Neural cell (in vitro differentiated cells): Measurements from ENCODE around the gene RFX3. TPM values are rescaled to one million over a fixed set of nuclear protein-coding genes. Genes with fewer than 3 reads are reported as not detected.

Source experiments
- H2AFZ ChIP-seq: fragments of 200-600, 300-800 bp; sonication (generic), shearing (Covaris generic); 2 replicates; pipeline ENCODE4 v1.6.0; 2014; ENCODE audit warnings: low read depth, mild to moderate bottlenecking, antibody characterized with exemption, low read length, moderate library complexity
- H3F3A ChIP-seq: fragments of 200-600 bp; shearing (Covaris generic); 2 replicates; pipeline ENCODE4 v1.6.1; 2016; ENCODE audit warnings: mild to moderate bottlenecking, moderate library complexity, mixed read lengths, antibody characterized with exemption, low read length; ENCODE audit not compliant: insufficient read depth, poor library complexity, severe bottlenecking
- H3K27ac ChIP-seq: fragments of 200-600, 300-800 bp; sonication (generic), shearing (Covaris generic); 2 replicates; pipeline ENCODE4 v1.5.1; 2014; ENCODE audit warnings: mild to moderate bottlenecking, low read length, moderate library complexity
- H3K27me3 ChIP-seq: fragments of 300-800, 200-600 bp; sonication (generic), shearing (Covaris generic); 2 replicates; pipeline ENCODE4 v1.6.0; 2014; ENCODE audit warnings: mild to moderate bottlenecking, low read depth, low read length, moderate library complexity; ENCODE audit not compliant: insufficient read depth
- H3K36me3 ChIP-seq: fragments of 300-800, 200-600 bp; sonication (generic), shearing (Covaris generic); 2 replicates; pipeline ENCODE4 v1.5.1; 2014; ENCODE audit warnings: mild to moderate bottlenecking, antibody characterized with exemption, low read length, moderate library complexity; ENCODE audit not compliant: insufficient read depth
- H3K4me2 ChIP-seq: fragments of 300-800, 200-600 bp; sonication (generic), shearing (Covaris generic); 2 replicates; pipeline ENCODE4 v1.6.0; 2014; ENCODE audit warnings: mild to moderate bottlenecking, low read length
- H3K4me3 ChIP-seq: fragments of 300-800, 200-600 bp; sonication (generic), shearing (Covaris generic); 2 replicates; pipeline ENCODE4 v1.5.1; 2014; ENCODE audit warnings: mild to moderate bottlenecking, low read length, moderate library complexity
- H3K79me2 ChIP-seq: fragments of 200-600 bp; shearing (Covaris generic); replicated peaks from 2 replicates; pipeline ENCODE4 v1.6.0; 2014; ENCODE audit warnings: mild to moderate bottlenecking, low read length, moderate library complexity; ENCODE audit not compliant: insufficient read depth
- H3K9ac ChIP-seq: fragments of 300-800, 200-600 bp; sonication (generic), shearing (Covaris generic); 2 replicates; pipeline ENCODE4 v1.6.1; 2016; ENCODE audit warnings: mild to moderate bottlenecking, low read length, mixed read lengths
- H3K9me2 ChIP-seq: fragments of 200-600 bp; shearing (Covaris generic); 2 replicates; pipeline ENCODE4 v1.6.1; 2016; ENCODE audit warnings: mild to moderate bottlenecking, low read length, mixed read lengths; ENCODE audit not compliant: insufficient read depth
- H3K9me3 ChIP-seq: fragments of 200-600, 300-800 bp; sonication (generic), shearing (Covaris generic); 2 replicates; pipeline ENCODE4 v1.6.1; 2016; ENCODE audit warnings: mild to moderate bottlenecking, mixed run types, low read length, moderate library complexity, mixed read lengths
- H4K20me1 ChIP-seq: fragments of 200-600 bp; shearing (Covaris generic); 2 replicates; pipeline ENCODE4 v1.6.1; 2016; ENCODE audit warnings: mild to moderate bottlenecking, mixed run types; ENCODE audit not compliant: insufficient read depth
- EP300 ChIP-seq: fragments of 450-650 bp; conservative IDR thresholded peaks from 2 replicates; pipeline ENCODE4 v1.6.1; 2014; ENCODE audit warnings: antibody characterized with exemption, mild to moderate bottlenecking, moderate library complexity; ENCODE audit not compliant: poor library complexity, severe bottlenecking
- EZH2 ChIP-seq: fragments of 200-600, 300-800 bp; shearing (Covaris generic), sonication (generic); IDR thresholded peaks from 2 replicates; pipeline ENCODE4 v1.6.1; 2014; ENCODE audit warnings: antibody characterized with exemption, low read length, borderline replicate concordance, mild to moderate bottlenecking; ENCODE audit not compliant: insufficient read depth, poor library complexity, severe bottlenecking
- MXI1 ChIP-seq: fragments of 450-650 bp; conservative IDR thresholded peaks from 2 replicates; pipeline ENCODE4 v1.6.1; 2014; ENCODE audit warnings: antibody characterized with exemption, mild to moderate bottlenecking; ENCODE audit not compliant: poor library complexity, severe bottlenecking
- POLR2AphosphoS5 ChIP-seq: IDR thresholded peaks from 2 replicates; pipeline ENCODE4 v1.6.1; 2012
- RAD21 ChIP-seq: fragments of 450-650 bp; conservative IDR thresholded peaks from 2 replicates; pipeline ENCODE4 v1.6.1; 2014; ENCODE audit warnings: antibody characterized with exemption, mild to moderate bottlenecking, moderate library complexity
- SMC3 ChIP-seq: fragments of 450-650 bp; conservative IDR thresholded peaks from 2 replicates; pipeline ENCODE4 v1.6.1; 2014; ENCODE audit warnings: antibody characterized with exemption, mild to moderate bottlenecking, moderate library complexity; ENCODE audit not compliant: poor library complexity
- TAF1 ChIP-seq: IDR thresholded peaks from 2 replicates; pipeline ENCODE4 v1.6.1; 2012; ENCODE audit warnings: low read depth
- polyA plus RNA-seq: library from polyadenylated mRNA; depleted of rRNA; stranded (reverse); fragments of >200 nt; gene quantifications from 2 replicates; pipeline ENCODE4 v1.2.3, GENCODE V29; 2014
- TF ChIP-seq, protein P1 (sequence below): IDR thresholded peaks from 2 replicates; pipeline ENCODE4 v1.6.1; 2012; ENCODE audit warnings: borderline replicate concordance
- TF ChIP-seq, protein P2 (sequence below): fragments of 450-650 bp; IDR thresholded peaks from 2 replicates; pipeline ENCODE4 v1.5.1; 2014; ENCODE audit warnings: antibody characterized with exemption, mild to moderate bottlenecking, moderate library complexity; ENCODE audit not compliant: poor library complexity, severe bottlenecking

The RFX3 gene
- polyA plus RNA-seq, 1 donor from 2014 or later, result 27.6 TPM

GRCh38 chr9:3455094-3455493 lies 70.7 kb downstream of the RFX3 start:
- Histone ChIP-seq H3K4me3 (no peak overlapping the region), H2AFZ (no peak overlapping the region), H3K4me2 (no peak overlapping the region), H3K36me3 (no peaks in the 10 kb centered on the region), H3K9me3 (no peaks in the 10 kb centered on the region), H4K20me1 (no peaks in the 10 kb centered on the region), H3K9me2 (no peaks in the 10 kb centered on the region), H3K9ac (no peak overlapping the region), H3K79me2 (peaks cover 4% of the 10 kb centered on the region), H3K27ac (no peak overlapping the region), H3K27me3 (no peaks in the 10 kb centered on the region), H3F3A (no peaks in the 10 kb centered on the region)
- TF ChIP-seq EZH2, result no peak
- no peak for TF ChIP-seq SMC3
- TF ChIP-seq RAD21, result no peak
- TF ChIP-seq, protein P1, sequence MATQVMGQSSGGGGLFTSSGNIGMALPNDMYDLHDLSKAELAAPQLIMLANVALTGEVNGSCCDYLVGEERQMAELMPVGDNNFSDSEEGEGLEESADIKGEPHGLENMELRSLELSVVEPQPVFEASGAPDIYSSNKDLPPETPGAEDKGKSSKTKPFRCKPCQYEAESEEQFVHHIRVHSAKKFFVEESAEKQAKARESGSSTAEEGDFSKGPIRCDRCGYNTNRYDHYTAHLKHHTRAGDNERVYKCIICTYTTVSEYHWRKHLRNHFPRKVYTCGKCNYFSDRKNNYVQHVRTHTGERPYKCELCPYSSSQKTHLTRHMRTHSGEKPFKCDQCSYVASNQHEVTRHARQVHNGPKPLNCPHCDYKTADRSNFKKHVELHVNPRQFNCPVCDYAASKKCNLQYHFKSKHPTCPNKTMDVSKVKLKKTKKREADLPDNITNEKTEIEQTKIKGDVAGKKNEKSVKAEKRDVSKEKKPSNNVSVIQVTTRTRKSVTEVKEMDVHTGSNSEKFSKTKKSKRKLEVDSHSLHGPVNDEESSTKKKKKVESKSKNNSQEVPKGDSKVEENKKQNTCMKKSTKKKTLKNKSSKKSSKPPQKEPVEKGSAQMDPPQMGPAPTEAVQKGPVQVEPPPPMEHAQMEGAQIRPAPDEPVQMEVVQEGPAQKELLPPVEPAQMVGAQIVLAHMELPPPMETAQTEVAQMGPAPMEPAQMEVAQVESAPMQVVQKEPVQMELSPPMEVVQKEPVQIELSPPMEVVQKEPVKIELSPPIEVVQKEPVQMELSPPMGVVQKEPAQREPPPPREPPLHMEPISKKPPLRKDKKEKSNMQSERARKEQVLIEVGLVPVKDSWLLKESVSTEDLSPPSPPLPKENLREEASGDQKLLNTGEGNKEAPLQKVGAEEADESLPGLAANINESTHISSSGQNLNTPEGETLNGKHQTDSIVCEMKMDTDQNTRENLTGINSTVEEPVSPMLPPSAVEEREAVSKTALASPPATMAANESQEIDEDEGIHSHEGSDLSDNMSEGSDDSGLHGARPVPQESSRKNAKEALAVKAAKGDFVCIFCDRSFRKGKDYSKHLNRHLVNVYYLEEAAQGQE, result no peak
- TF ChIP-seq, protein P2, sequence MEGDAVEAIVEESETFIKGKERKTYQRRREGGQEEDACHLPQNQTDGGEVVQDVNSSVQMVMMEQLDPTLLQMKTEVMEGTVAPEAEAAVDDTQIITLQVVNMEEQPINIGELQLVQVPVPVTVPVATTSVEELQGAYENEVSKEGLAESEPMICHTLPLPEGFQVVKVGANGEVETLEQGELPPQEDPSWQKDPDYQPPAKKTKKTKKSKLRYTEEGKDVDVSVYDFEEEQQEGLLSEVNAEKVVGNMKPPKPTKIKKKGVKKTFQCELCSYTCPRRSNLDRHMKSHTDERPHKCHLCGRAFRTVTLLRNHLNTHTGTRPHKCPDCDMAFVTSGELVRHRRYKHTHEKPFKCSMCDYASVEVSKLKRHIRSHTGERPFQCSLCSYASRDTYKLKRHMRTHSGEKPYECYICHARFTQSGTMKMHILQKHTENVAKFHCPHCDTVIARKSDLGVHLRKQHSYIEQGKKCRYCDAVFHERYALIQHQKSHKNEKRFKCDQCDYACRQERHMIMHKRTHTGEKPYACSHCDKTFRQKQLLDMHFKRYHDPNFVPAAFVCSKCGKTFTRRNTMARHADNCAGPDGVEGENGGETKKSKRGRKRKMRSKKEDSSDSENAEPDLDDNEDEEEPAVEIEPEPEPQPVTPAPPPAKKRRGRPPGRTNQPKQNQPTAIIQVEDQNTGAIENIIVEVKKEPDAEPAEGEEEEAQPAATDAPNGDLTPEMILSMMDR, result no peak
- no peak for TF ChIP-seq EP300
- TF ChIP-seq TAF1, result no peak
- TF ChIP-seq MXI1, result no peak
- TF ChIP-seq POLR2AphosphoS5, result no peak

DNA sequence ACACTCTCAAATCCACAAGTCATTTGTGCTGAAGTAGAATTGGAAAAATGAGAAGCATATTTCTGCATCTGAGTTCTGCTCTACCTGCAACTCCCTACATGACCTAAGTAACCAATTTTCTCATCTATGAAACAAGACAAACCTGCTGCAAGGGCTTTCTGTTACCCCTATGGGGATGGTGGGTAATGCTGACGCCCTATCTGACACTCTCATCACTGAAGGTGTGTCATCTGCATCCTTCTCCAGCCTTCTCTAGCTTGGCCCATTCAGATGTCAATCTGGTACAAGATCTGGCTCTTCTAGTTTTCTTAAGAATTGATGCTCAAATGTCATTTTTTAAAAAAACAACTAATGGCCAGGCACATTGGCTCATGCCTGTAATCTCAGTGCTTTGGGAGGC lies 73.8 kb downstream of the RFX3 start:
- Histone ChIP-seq H3F3A (no peaks in the 10 kb centered on the region), H3K4me2 (no peak overlapping the region), H3K27ac (no peak overlapping the region), H4K20me1 (no peaks in the 10 kb centered on the region), H3K9ac (no peak overlapping the region), H3K36me3 (no peaks in the 10 kb centered on the region), H3K79me2 (peaks cover 5% of the 10 kb centered on the region), H3K9me2 (no peaks in the 10 kb centered on the region), H3K9me3 (no peaks in the 10 kb centered on the region), H3K4me3 (no peak overlapping the region), H3K27me3 (no peaks in the 10 kb centered on the region), H2AFZ (no peak overlapping the region)
- TF ChIP-seq TAF1 (no peak), POLR2AphosphoS5 (no peak), SMC3 (no peak), EP300 (no peak), EZH2 (no peak), RAD21 (no peak), MXI1 (no peak)
- TF ChIP-seq, protein P2, result no peak
- TF ChIP-seq, protein P1, result no peak
